Fibroblast of lung (primary cell): ENCODE results near the gene RNF227. TPM values are rescaled to one million over a fixed set of nuclear protein-coding genes. Genes with fewer than 3 reads are reported as not detected.

ENCODE experiments used
- DNase-seq, 2 donors: peaks; one replicate each; pipeline versions ENCODE4 v3.0.0 to v3.0.0-alpha.2; 2010; ENCODE audit warnings: low read depth in 2 of 2
- H2AFZ ChIP-seq: 2 replicates; pipeline ENCODE4 v1.5.1; 2012; ENCODE audit warnings: low read length, control low read depth, inconsistent platforms
- H3K27ac ChIP-seq: 2 replicates; pipeline ENCODE4 v1.5.1; 2011; ENCODE audit warnings: low read length, control low read depth; ENCODE audit not compliant: insufficient read depth
- H3K27me3 ChIP-seq: 2 replicates; pipeline ENCODE4 v1.5.1; 2011; ENCODE audit warnings: mild to moderate bottlenecking, low read length; ENCODE audit not compliant: control insufficient read depth, insufficient read depth
- H3K36me3 ChIP-seq: 2 replicates; pipeline ENCODE4 v1.5.1; 2011; ENCODE audit warnings: low read length; ENCODE audit not compliant: control insufficient read depth, insufficient read depth
- H3K4me1 ChIP-seq: 2 replicates; pipeline ENCODE4 v1.5.1; 2011; ENCODE audit warnings: low read length; ENCODE audit not compliant: control insufficient read depth, insufficient read depth; ENCODE audit errors: extremely low read depth
- H3K4me2 ChIP-seq: 2 replicates; pipeline ENCODE4 v1.5.1; 2011; ENCODE audit warnings: low read length, control low read depth; ENCODE audit not compliant: insufficient read depth; ENCODE audit errors: extremely low read depth
- H3K4me3 ChIP-seq, 4 experiments: fragments of 200-600 bp in 1 of 4; sonication (generic) in 1 of 4; replicated peaks in 1 of 4; 2 replicates each; pipeline ENCODE4 v1.5.1; 2011 to 2016; ENCODE audit warnings: low read length in 4 of 4, low read depth in 3 of 4, mild to moderate bottlenecking in 3 of 4, control low read depth in 2 of 4, inconsistent platforms in 1 of 4, mixed read lengths in 1 of 4; ENCODE audit not compliant: insufficient read depth in 1 of 4; ENCODE audit errors: control extremely low read depth in 1 of 4
- H3K79me2 ChIP-seq: 2 replicates; pipeline ENCODE4 v1.5.1; 2012; ENCODE audit warnings: mild to moderate bottlenecking, low read length, inconsistent platforms; ENCODE audit not compliant: control insufficient read depth, insufficient read depth
- H3K9ac ChIP-seq: 2 replicates; pipeline ENCODE4 v1.5.1; 2011; ENCODE audit warnings: mild to moderate bottlenecking, low read length, control low read depth; ENCODE audit not compliant: insufficient read depth
- H3K9me3 ChIP-seq: 2 replicates; pipeline ENCODE4 v1.5.1; 2012; ENCODE audit warnings: low read depth, low read length; ENCODE audit not compliant: control insufficient read depth, insufficient read depth
- H4K20me1 ChIP-seq: 2 replicates; pipeline ENCODE4 v1.5.1; 2011; ENCODE audit warnings: low read length; ENCODE audit not compliant: control insufficient read depth, insufficient read depth; ENCODE audit errors: extremely low read depth
- CTCF ChIP-seq, 2 donors: IDR thresholded peaks in 1 of 2; conservative IDR thresholded peaks in 1 of 2; 1 replicate in 1 of 2; 2 replicates in 1 of 2; pipeline ENCODE4 v1.5.1; 2011 to 2012; ENCODE audit warnings: low read length in 2 of 2, control low read depth in 1 of 2, inconsistent platforms in 1 of 2, low read depth in 1 of 2, mild to moderate bottlenecking in 1 of 2
- EZH2 ChIP-seq: IDR thresholded peaks from 2 replicates; pipeline ENCODE4 v1.5.1; 2012; ENCODE audit warnings: low read length, control low read depth, mild to moderate bottlenecking; ENCODE audit errors: missing control alignments
- polyA plus RNA-seq, 2 donors: library from polyadenylated mRNA; depleted of rRNA in 1 of 2; stranded (reverse) in 1 of 2; unstranded in 1 of 2; fragments of >200 nt; gene quantifications; 2 replicates each; pipeline ENCODE4 v1.2.1, GENCODE V29; 2011 to 2012; ENCODE audit warnings: missing spikeins in 1 of 2
- total RNA-seq: library from RNA; depleted of rRNA; stranded (reverse); fragments of >200 nt; gene quantifications from 2 replicates; pipeline ENCODE4 v1.2.1, GENCODE V29; 2014

Gene RNF227
- total and polyA plus RNA-seq, 2 donors (not counting 1 experiment from before 2014, with no cell fraction given), result 1.8 to 2.8 TPM

- Histone ChIP-seq H3K27me3 (no peaks in the 10 kb centered on the region), H4K20me1 (no peaks in the 10 kb centered on the region), H3K36me3 (peaks cover 6% of the 10 kb centered on the region), H3K9me3 (no peaks in the 10 kb centered on the region), H3K27ac (peak within 1 kb of the TSS; percentile 96), H3K4me3 (peak within 1 kb of the TSS; percentile 94 to 97 (median 96)), H3K4me1 (no peaks in the 10 kb centered on the region), H3K79me2 (peaks cover 36% of the 10 kb centered on the region), H3K4me2 (peak within 1 kb of the TSS; percentile 99), H3K9ac (peak within 1 kb of the TSS; percentile 92), H2AFZ (peak within 1 kb of the TSS; percentile 94)
- TF ChIP-seq CTCF (conservative IDR thresholded peaks at IDR 0.05 in 1 of 2, IDR thresholded peaks at IDR 0.05 in 1 of 2; ENCODE audit: low read depth in 1 of 2, low read length in 2 of 2), result no peak
- TF ChIP-seq EZH2, result no peak
- peak; percentile 98 to 99 for DNase-seq
Observed at GRCh38 chr17:7931709-7932482, 15.8 kb upstream of the RNF227 start, which contains the start of the genes CNTROB and TRAPPC1. TSS of gene CNTROB (plus strand) at chr17:7932206. CDS start at chr17:7933080, 874 bp downstream. TSS of gene TRAPPC1 (minus strand) at chr17:7931946. CDS start at chr17:7931829, 117 bp downstream.

- H2AFZ ChIP-seq, result peak overlapping the region; percentile 91
- H3K27me3 ChIP-seq, result no peaks in the 10 kb centered on the region
- peak overlapping the region; percentile 71 for H3K9ac ChIP-seq
- no peaks in the 10 kb centered on the region for H3K9me3 ChIP-seq
- TF ChIP-seq EZH2 (no peak), CTCF (conservative IDR thresholded peaks at IDR 0.05 in 1 of 2, IDR thresholded peaks at IDR 0.05 in 1 of 2; ENCODE audit: low read depth in 1 of 2, low read length in 2 of 2) (no peak)
- peak overlapping the region; percentile 96 for H3K27ac ChIP-seq
- no peaks in the 10 kb centered on the region for H4K20me1 ChIP-seq
- peaks cover 36% of the 10 kb centered on the region for H3K79me2 ChIP-seq
- H3K4me3 ChIP-seq, result peak overlapping the region; percentile 81 to 97 (median 96)
- peak overlapping the region; percentile 86 for H3K4me2 ChIP-seq
- H3K36me3 ChIP-seq, result peaks cover 2% of the 10 kb centered on the region
- H3K4me1 ChIP-seq, result no peaks in the 10 kb centered on the region
- DNase-seq, result no peak
Observed at GRCh38 chr17:7930841-7931631, 14.9 kb upstream of the RNF227 start.
